Fibroblast of lung (primary cell): ENCODE results near the gene FCER1G. TPM values are rescaled to one million over a fixed set of nuclear protein-coding genes. Genes with fewer than 3 reads are reported as not detected.

Experiments
- DNase-seq, 2 donors: peaks; one replicate each; pipeline versions ENCODE4 v3.0.0 to v3.0.0-alpha.2; 2010; ENCODE audit warnings: low read depth in 2 of 2
- H2AFZ ChIP-seq: 2 replicates; pipeline ENCODE4 v1.5.1; 2012; ENCODE audit warnings: low read length, control low read depth, inconsistent platforms
- H3K27ac ChIP-seq: 2 replicates; pipeline ENCODE4 v1.5.1; 2011; ENCODE audit warnings: low read length, control low read depth; ENCODE audit not compliant: insufficient read depth
- H3K27me3 ChIP-seq: 2 replicates; pipeline ENCODE4 v1.5.1; 2011; ENCODE audit warnings: mild to moderate bottlenecking, low read length; ENCODE audit not compliant: control insufficient read depth, insufficient read depth
- H3K36me3 ChIP-seq: 2 replicates; pipeline ENCODE4 v1.5.1; 2011; ENCODE audit warnings: low read length; ENCODE audit not compliant: control insufficient read depth, insufficient read depth
- H3K4me1 ChIP-seq: 2 replicates; pipeline ENCODE4 v1.5.1; 2011; ENCODE audit warnings: low read length; ENCODE audit not compliant: control insufficient read depth, insufficient read depth; ENCODE audit errors: extremely low read depth
- H3K4me2 ChIP-seq: 2 replicates; pipeline ENCODE4 v1.5.1; 2011; ENCODE audit warnings: low read length, control low read depth; ENCODE audit not compliant: insufficient read depth; ENCODE audit errors: extremely low read depth
- H3K4me3 ChIP-seq, 4 experiments: fragments of 200-600 bp in 1 of 4; sonication (generic) in 1 of 4; replicated peaks in 1 of 4; 2 replicates each; pipeline ENCODE4 v1.5.1; 2011 to 2016; ENCODE audit warnings: low read length in 4 of 4, low read depth in 3 of 4, mild to moderate bottlenecking in 3 of 4, control low read depth in 2 of 4, inconsistent platforms in 1 of 4, mixed read lengths in 1 of 4; ENCODE audit not compliant: insufficient read depth in 1 of 4; ENCODE audit errors: control extremely low read depth in 1 of 4
- H3K79me2 ChIP-seq: 2 replicates; pipeline ENCODE4 v1.5.1; 2012; ENCODE audit warnings: mild to moderate bottlenecking, low read length, inconsistent platforms; ENCODE audit not compliant: control insufficient read depth, insufficient read depth
- H3K9ac ChIP-seq: 2 replicates; pipeline ENCODE4 v1.5.1; 2011; ENCODE audit warnings: mild to moderate bottlenecking, low read length, control low read depth; ENCODE audit not compliant: insufficient read depth
- H3K9me3 ChIP-seq: 2 replicates; pipeline ENCODE4 v1.5.1; 2012; ENCODE audit warnings: low read depth, low read length; ENCODE audit not compliant: control insufficient read depth, insufficient read depth
- H4K20me1 ChIP-seq: 2 replicates; pipeline ENCODE4 v1.5.1; 2011; ENCODE audit warnings: low read length; ENCODE audit not compliant: control insufficient read depth, insufficient read depth; ENCODE audit errors: extremely low read depth
- CTCF ChIP-seq, 2 donors: IDR thresholded peaks in 1 of 2; conservative IDR thresholded peaks in 1 of 2; 1 replicate in 1 of 2; 2 replicates in 1 of 2; pipeline ENCODE4 v1.5.1; 2011 to 2012; ENCODE audit warnings: low read length in 2 of 2, control low read depth in 1 of 2, inconsistent platforms in 1 of 2, low read depth in 1 of 2, mild to moderate bottlenecking in 1 of 2
- EZH2 ChIP-seq: IDR thresholded peaks from 2 replicates; pipeline ENCODE4 v1.5.1; 2012; ENCODE audit warnings: low read length, control low read depth, mild to moderate bottlenecking; ENCODE audit errors: missing control alignments
- polyA plus RNA-seq, 2 donors: library from polyadenylated mRNA; depleted of rRNA in 1 of 2; stranded (reverse) in 1 of 2; unstranded in 1 of 2; fragments of >200 nt; gene quantifications; 2 replicates each; pipeline ENCODE4 v1.2.1, GENCODE V29; 2011 to 2012; ENCODE audit warnings: missing spikeins in 1 of 2
- total RNA-seq: library from RNA; depleted of rRNA; stranded (reverse); fragments of >200 nt; gene quantifications from 2 replicates; pipeline ENCODE4 v1.2.1, GENCODE V29; 2014

Gene FCER1G
- total and polyA plus RNA-seq, 2 donors (not counting 1 experiment from before 2014, with no cell fraction given) = 0.85 TPM; not detected in 1

- H3K27me3 ChIP-seq = no peaks in the 10 kb centered on the region
- DNase-seq = no peak
These were observed 38.5 kb upstream of the FCER1G start for GRCh38 chr1:161176468-161177111.

GRCh38 chr1:161177112-161177935, 37.8 kb upstream of the FCER1G start, which contains the start of gene B4GALT3:
B4GALT3 (minus strand) TSS chr1:161177507; CDS start chr1:161176060, 1,447 bp downstream.
- Histone ChIP-seq H3K4me3 (peak within 1 kb of the TSS; percentile 86 to 91 (median 90)), H2AFZ (peak within 1 kb of the TSS; percentile 97), H3K27ac (peak within 1 kb of the TSS; percentile 86), H3K9me3 (no peaks in the 10 kb centered on the region), H3K4me1 (peaks cover 11% of the 10 kb centered on the region), H3K27me3 (no peaks in the 10 kb centered on the region), H3K9ac (peak within 1 kb of the TSS; percentile 85), H3K79me2 (peaks cover 6% of the 10 kb centered on the region), H3K36me3 (peaks cover 4% of the 10 kb centered on the region), H3K4me2 (peak within 1 kb of the TSS; percentile 96), H4K20me1 (no peaks in the 10 kb centered on the region)
- peak; percentile 70 for DNase-seq
- no peak for TF ChIP-seq EZH2
- no peak for TF ChIP-seq CTCF (conservative IDR thresholded peaks at IDR 0.05 in 1 of 2, IDR thresholded peaks at IDR 0.05 in 1 of 2; ENCODE audit: low read depth in 1 of 2, low read length in 2 of 2)

More at GRCh38 chr1:161176468-161177111, 38.5 kb upstream of the FCER1G start:
- Histone ChIP-seq H3K4me1 (peaks cover 16% of the 10 kb centered on the region), H3K4me3 (peak overlapping the region; percentile 86 to 91 (median 90)), H4K20me1 (no peaks in the 10 kb centered on the region), H2AFZ (no peak overlapping the region), H3K4me2 (peak overlapping the region; percentile 96), H3K9me3 (no peaks in the 10 kb centered on the region), H3K27ac (peak overlapping the region; percentile 86), H3K9ac (peak overlapping the region; percentile 85), H3K79me2 (peaks cover 6% of the 10 kb centered on the region), H3K36me3 (peaks cover 8% of the 10 kb centered on the region)
- TF ChIP-seq EZH2 (no peak), CTCF (conservative IDR thresholded peaks at IDR 0.05 in 1 of 2, IDR thresholded peaks at IDR 0.05 in 1 of 2; ENCODE audit: low read depth in 1 of 2, low read length in 2 of 2) (no peak)

GRCh38 chr1:161177936-161178244, 37.2 kb upstream of the FCER1G start:
- Histone ChIP-seq H3K4me2 (peak overlapping the region; percentile 64), H3K4me3 (peak overlapping the region in 2 of 4 experiments; percentile 48 to 91), H3K4me1 (peaks cover 8% of the 10 kb centered on the region), H3K27me3 (no peaks in the 10 kb centered on the region), H3K79me2 (peaks cover 6% of the 10 kb centered on the region), H3K9ac (no peak overlapping the region), H3K36me3 (peaks cover 4% of the 10 kb centered on the region), H3K9me3 (no peaks in the 10 kb centered on the region), H2AFZ (no peak overlapping the region), H4K20me1 (no peaks in the 10 kb centered on the region), H3K27ac (peak overlapping the region; percentile 86)
- no peak for TF ChIP-seq CTCF (conservative IDR thresholded peaks at IDR 0.05 in 1 of 2, IDR thresholded peaks at IDR 0.05 in 1 of 2; ENCODE audit: low read depth in 1 of 2, low read length in 2 of 2)
- TF ChIP-seq EZH2 = no peak
- no peak for DNase-seq
